GM10248 (cell line): Measurements from ENCODE around the gene BAIAP2.

Experiments used
- CTCF ChIA-PET: fragments of 300-600 bp; sonication (Branson Sonifier 250); formaldehyde crosslinking; extraction: SDS; loops from one replicate; lab custom pipeline; 2021; ENCODE audit warnings: antibody characterized with exemption; lab: Yijun Ruan, JAX
- POLR2A ChIA-PET: fragments of 350-650 bp; sonication (Branson Sonifier 250); formaldehyde crosslinking; extraction: SDS; loops from one replicate; lab custom pipeline; 2020; ENCODE audit warnings: antibody characterized with exemption; lab: Yijun Ruan, JAX
- DNase-seq: peaks from one replicate; pipeline ENCODE4 v3.0.0; 2012; ENCODE audit errors: extremely low spot score
- CTCF ChIP-seq: IDR thresholded peaks from 2 replicates; pipeline ENCODE4 v1.5.1; 2012; ENCODE audit warnings: mild to moderate bottlenecking, low read depth; ENCODE audit errors: extremely low read depth, missing control alignments, control extremely low read depth

BAIAP2 gene

GRCh38 chr17:81165246-81166032, 130.5 kb downstream of the BAIAP2 start, which contains the start of gene PVALEF:
Gene PVALEF (plus strand): TSS chr17:81165507. CDS start chr17:81181227, 15,720 bp downstream.
- no peak for TF ChIP-seq CTCF
- ChIA-PET CTCF (no interaction called here), POLR2A (no interaction called here)
- no peak for DNase-seq

GRCh38 chr17:81166033-81166492, 131.1 kb downstream of the BAIAP2 start, which contains the start of gene AATK:
Gene AATK (minus strand): TSS chr17:81166221. CDS start chr17:81165992, 229 bp downstream.
- CTCF ChIA-PET, result no interaction called here
- DNase-seq, result no peak
- POLR2A ChIA-PET, result no interaction called here
- no peak for TF ChIP-seq CTCF
